ENCODE data around the gene EDEM1.

DNA sequence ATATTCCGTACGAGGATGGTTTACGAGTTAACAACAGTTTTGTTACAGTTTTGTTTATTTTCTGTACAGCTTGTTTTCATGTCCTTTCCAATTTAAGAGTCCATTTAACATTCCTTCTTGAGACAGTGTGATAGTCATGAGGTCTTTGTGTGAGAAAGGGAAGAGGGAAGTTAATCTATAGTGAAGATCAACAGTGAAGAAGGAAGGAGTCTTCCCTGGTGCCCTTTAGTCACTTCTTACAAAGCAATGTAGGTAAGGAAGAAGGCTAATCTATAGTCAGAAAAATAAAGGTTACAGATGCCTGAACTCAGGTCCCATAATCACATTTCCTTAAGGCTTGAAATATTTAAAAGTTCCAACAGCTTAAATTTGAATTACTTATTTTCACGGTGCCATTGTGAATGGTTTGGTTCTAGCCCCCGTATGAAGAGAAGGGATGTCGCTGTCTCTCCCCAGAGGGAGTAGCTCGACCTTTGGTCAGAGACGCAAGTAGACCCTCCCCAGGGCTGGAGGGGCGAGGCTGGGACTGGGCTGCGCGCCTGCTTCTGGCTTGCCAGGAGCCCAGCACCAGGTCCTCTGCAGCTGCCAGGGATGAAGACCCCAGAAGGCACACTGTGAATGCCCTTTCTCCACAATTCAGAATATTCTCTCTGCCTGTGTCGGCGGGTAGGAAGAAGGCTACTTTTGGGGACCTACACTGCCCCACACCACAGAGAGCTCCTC, 34.9 kb downstream of the EDEM1 start:
- no peak for TF ChIP-seq POLR2A (IDR thresholded peaks at IDR 0.05)
- TF ChIP-seq, protein P1, sequence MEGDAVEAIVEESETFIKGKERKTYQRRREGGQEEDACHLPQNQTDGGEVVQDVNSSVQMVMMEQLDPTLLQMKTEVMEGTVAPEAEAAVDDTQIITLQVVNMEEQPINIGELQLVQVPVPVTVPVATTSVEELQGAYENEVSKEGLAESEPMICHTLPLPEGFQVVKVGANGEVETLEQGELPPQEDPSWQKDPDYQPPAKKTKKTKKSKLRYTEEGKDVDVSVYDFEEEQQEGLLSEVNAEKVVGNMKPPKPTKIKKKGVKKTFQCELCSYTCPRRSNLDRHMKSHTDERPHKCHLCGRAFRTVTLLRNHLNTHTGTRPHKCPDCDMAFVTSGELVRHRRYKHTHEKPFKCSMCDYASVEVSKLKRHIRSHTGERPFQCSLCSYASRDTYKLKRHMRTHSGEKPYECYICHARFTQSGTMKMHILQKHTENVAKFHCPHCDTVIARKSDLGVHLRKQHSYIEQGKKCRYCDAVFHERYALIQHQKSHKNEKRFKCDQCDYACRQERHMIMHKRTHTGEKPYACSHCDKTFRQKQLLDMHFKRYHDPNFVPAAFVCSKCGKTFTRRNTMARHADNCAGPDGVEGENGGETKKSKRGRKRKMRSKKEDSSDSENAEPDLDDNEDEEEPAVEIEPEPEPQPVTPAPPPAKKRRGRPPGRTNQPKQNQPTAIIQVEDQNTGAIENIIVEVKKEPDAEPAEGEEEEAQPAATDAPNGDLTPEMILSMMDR (IDR thresholded peaks at IDR 0.05), result no peak

Data from right lobe of liver (tissue), 4 donors.